ENCODE measurements around the gene PHLDA2. TPM values are rescaled to one million over a fixed set of nuclear protein-coding genes. Genes with fewer than 3 reads are reported as not detected.

Gene PHLDA2
- total RNA-seq, 1 experiment from 2014 or later: 309 TPM

DNA sequence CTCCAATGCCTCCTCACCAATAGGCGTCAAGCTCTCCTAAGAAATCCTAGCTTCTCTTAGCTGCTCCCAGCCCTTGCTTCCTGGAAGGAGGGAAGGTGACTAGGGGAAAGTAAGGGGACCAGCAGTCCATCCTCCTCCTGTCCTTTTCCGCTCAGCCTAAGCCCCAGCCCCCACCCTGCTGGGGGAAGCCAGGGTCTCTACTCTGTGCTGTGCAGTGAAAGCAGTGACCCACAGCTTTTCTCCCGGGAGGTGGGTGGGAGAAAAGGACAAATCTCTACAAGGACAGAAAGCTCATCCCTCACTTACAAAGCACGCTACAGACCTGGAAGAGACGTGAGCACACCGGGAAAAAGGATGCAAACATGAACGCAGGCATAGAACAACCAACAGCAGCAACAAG is 30.9 kb upstream of the PHLDA2 start:
- DNase-seq (ENCODE audit: low read depth, low spot score) (no peak), ATAC-seq (no peak)
- H3K36me3 ChIP-seq (ENCODE audit: control insufficient read depth in 1 of 2, insufficient read depth in 2 of 2, low read length in 2 of 2): peaks cover 66 to 69% of the 10 kb centered on the region in 2 experiments
- H3K9ac ChIP-seq (ENCODE audit: low read length): no peak overlapping the region
- peaks cover 89% of the 10 kb centered on the region for H3K79me2 ChIP-seq (ENCODE audit: insufficient read depth, low read length)
- intact Hi-C loops (cut with micrococcal nuclease): no loop called here
- no peak overlapping the region for H3K4me2 ChIP-seq (ENCODE audit: low read length)
- H3K4me3 ChIP-seq (replicated peaks in 1 of 2; ENCODE audit: low read depth in 1 of 2, low read length in 2 of 2): no peak overlapping the region
- H3K9me3 ChIP-seq (ENCODE audit: control insufficient read depth in 1 of 2, insufficient read depth in 1 of 2, low read depth in 1 of 2, low read length in 2 of 2): no peaks in the 10 kb centered on the region
- no peak overlapping the region for H3K27ac ChIP-seq (ENCODE audit: low read depth, low read length)
- TF ChIP-seq FOSL1 (IDR thresholded peaks at IDR 0.05; ENCODE audit: low read depth) (no peak), YY1 (IDR thresholded peaks at IDR 0.05; ENCODE audit: extremely low read depth, insufficient replicate concordance, low read depth, low read length) (no peak), POLR2A (IDR thresholded peaks at IDR 0.05; ENCODE audit: borderline replicate concordance, extremely low read depth, insufficient read depth, insufficient read length) (no peak), JUND (IDR thresholded peaks at IDR 0.05) (no peak), TCF7L2 (IDR thresholded peaks at IDR 0.05; ENCODE audit: borderline replicate concordance, extremely low read depth, insufficient read depth, insufficient read length) (no peak)
- no TSS peak for BruUV-seq (replicated peaks)
- no peak overlapping the region for H2AFZ ChIP-seq (ENCODE audit: low read depth, low read length, poor library complexity, severe bottlenecking)
- CTCF ChIA-PET: no interaction called here
- RAD21 ChIA-PET (ENCODE audit: low non-redundant PET in 1 of 2, low total read pairs in 2 of 2, uncharacterized antibody in 2 of 2, unreplicated experiment in 2 of 2): no interaction called here
- H3K9me2 ChIP-seq (ENCODE audit: insufficient read depth): no peaks in the 10 kb centered on the region
- H3K27me3 ChIP-seq (ENCODE audit: insufficient read depth, low read length): no peaks in the 10 kb centered on the region
- no peaks in the 10 kb centered on the region for H3K4me1 ChIP-seq (ENCODE audit: control insufficient read depth in 1 of 2, insufficient read depth in 2 of 2, low read length in 2 of 2)
- H4K20me1 ChIP-seq (ENCODE audit: insufficient read depth): peaks cover 3% of the 10 kb centered on the region; the same call in 1 of the 2 replicates
- POLR2A ChIA-PET: no interaction called here

DNA sequence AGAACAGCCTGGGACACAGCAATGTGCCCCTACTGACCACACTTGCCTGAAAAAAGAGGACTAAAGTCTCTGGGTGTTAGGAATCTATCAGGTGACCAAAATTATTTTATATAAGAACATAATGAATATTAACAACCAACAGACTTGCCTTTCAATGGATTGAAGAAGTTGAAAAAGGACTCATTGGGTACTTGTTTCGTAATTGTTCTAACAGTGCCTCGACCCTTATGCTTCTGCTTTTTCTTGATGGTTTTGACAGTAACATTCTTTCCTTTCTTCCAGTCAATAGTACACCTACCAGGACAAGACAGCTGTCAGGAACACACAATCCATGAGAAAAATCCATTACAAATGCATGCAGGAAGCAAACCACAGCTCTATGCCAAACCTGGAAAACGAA is 29.0 kb upstream of the PHLDA2 start:
- Histone ChIP-seq H3K27ac (ENCODE audit: low read depth, low read length) (no peak overlapping the region), H3K9me2 (ENCODE audit: insufficient read depth) (no peaks in the 10 kb centered on the region), H3K36me3 (ENCODE audit: control insufficient read depth in 1 of 2, insufficient read depth in 2 of 2, low read length in 2 of 2) (peaks cover 65 to 69% of the 10 kb centered on the region in 2 experiments), H3K79me2 (ENCODE audit: insufficient read depth, low read length) (peaks cover 71% of the 10 kb centered on the region), H2AFZ (ENCODE audit: low read depth, low read length, poor library complexity, severe bottlenecking) (no peak overlapping the region), H3K4me3 (replicated peaks in 1 of 2; ENCODE audit: low read depth in 1 of 2, low read length in 2 of 2) (no peak overlapping the region), H3K9ac (ENCODE audit: low read length) (no peak overlapping the region), H3K27me3 (ENCODE audit: insufficient read depth, low read length) (no peaks in the 10 kb centered on the region), H3K4me1 (ENCODE audit: control insufficient read depth in 1 of 2, insufficient read depth in 2 of 2, low read length in 2 of 2) (no peaks in the 10 kb centered on the region), H3K9me3 (ENCODE audit: control insufficient read depth in 1 of 2, insufficient read depth in 1 of 2, low read depth in 1 of 2, low read length in 2 of 2) (no peaks in the 10 kb centered on the region), H4K20me1 (ENCODE audit: insufficient read depth) (peaks cover 3% of the 10 kb centered on the region; the same call in 1 of the 2 replicates), H3K4me2 (ENCODE audit: low read length) (no peak overlapping the region)
- ChIA-PET RAD21 (ENCODE audit: low non-redundant PET in 1 of 2, low total read pairs in 2 of 2, uncharacterized antibody in 2 of 2, unreplicated experiment in 2 of 2) (no interaction called here), POLR2A (interaction anchor here (1.1 kb wide), 1 partner anchor 29 kb away, joined by 3 read pairs; the partner anchor contains the start of gene PHLDA2), CTCF (no interaction called here)
- intact Hi-C loops (cut with micrococcal nuclease): no loop called here
- no TSS peak for BruUV-seq (replicated peaks)
- no peak for ATAC-seq
- no peak for DNase-seq (ENCODE audit: low read depth, low spot score)
- TF ChIP-seq EZH2 (IDR thresholded peaks at IDR 0.05): no peak
- TF ChIP-seq POLR2A (IDR thresholded peaks at IDR 0.05; ENCODE audit: borderline replicate concordance, extremely low read depth, insufficient read depth, insufficient read length): no peak
- no peak for TF ChIP-seq SP1 (IDR thresholded peaks at IDR 0.05; ENCODE audit: low read depth)
- TF ChIP-seq TCF7L2 (IDR thresholded peaks at IDR 0.05; ENCODE audit: borderline replicate concordance, extremely low read depth, insufficient read depth, insufficient read length): no peak
- TF ChIP-seq, protein P1, sequence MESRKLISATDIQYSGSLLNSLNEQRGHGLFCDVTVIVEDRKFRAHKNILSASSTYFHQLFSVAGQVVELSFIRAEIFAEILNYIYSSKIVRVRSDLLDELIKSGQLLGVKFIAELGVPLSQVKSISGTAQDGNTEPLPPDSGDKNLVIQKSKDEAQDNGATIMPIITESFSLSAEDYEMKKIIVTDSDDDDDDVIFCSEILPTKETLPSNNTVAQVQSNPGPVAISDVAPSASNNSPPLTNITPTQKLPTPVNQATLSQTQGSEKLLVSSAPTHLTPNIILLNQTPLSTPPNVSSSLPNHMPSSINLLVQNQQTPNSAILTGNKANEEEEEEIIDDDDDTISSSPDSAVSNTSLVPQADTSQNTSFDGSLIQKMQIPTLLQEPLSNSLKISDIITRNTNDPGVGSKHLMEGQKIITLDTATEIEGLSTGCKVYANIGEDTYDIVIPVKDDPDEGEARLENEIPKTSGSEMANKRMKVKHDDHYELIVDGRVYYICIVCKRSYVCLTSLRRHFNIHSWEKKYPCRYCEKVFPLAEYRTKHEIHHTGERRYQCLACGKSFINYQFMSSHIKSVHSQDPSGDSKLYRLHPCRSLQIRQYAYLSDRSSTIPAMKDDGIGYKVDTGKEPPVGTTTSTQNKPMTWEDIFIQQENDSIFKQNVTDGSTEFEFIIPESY (IDR thresholded peaks at IDR 0.05; ENCODE audit: extremely low read depth, insufficient replicate concordance, low read length): no peak
- no peak for TF ChIP-seq JUND (IDR thresholded peaks at IDR 0.05)
- TF ChIP-seq, protein P2, sequence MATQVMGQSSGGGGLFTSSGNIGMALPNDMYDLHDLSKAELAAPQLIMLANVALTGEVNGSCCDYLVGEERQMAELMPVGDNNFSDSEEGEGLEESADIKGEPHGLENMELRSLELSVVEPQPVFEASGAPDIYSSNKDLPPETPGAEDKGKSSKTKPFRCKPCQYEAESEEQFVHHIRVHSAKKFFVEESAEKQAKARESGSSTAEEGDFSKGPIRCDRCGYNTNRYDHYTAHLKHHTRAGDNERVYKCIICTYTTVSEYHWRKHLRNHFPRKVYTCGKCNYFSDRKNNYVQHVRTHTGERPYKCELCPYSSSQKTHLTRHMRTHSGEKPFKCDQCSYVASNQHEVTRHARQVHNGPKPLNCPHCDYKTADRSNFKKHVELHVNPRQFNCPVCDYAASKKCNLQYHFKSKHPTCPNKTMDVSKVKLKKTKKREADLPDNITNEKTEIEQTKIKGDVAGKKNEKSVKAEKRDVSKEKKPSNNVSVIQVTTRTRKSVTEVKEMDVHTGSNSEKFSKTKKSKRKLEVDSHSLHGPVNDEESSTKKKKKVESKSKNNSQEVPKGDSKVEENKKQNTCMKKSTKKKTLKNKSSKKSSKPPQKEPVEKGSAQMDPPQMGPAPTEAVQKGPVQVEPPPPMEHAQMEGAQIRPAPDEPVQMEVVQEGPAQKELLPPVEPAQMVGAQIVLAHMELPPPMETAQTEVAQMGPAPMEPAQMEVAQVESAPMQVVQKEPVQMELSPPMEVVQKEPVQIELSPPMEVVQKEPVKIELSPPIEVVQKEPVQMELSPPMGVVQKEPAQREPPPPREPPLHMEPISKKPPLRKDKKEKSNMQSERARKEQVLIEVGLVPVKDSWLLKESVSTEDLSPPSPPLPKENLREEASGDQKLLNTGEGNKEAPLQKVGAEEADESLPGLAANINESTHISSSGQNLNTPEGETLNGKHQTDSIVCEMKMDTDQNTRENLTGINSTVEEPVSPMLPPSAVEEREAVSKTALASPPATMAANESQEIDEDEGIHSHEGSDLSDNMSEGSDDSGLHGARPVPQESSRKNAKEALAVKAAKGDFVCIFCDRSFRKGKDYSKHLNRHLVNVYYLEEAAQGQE (IDR thresholded peaks at IDR 0.05; ENCODE audit: low read depth): no peak
- TF ChIP-seq YY1 (IDR thresholded peaks at IDR 0.05; ENCODE audit: extremely low read depth, insufficient replicate concordance, low read depth, low read length): no peak
- no peak for TF ChIP-seq CBX3 (IDR thresholded peaks at IDR 0.05; ENCODE audit: low read depth)
- TF ChIP-seq ZNF274 (IDR thresholded peaks at IDR 0.05; ENCODE audit: low read depth, low read length): no peak
- TF ChIP-seq CEBPB (IDR thresholded peaks at IDR 0.05; ENCODE audit: low read depth): no peak
- TF ChIP-seq, protein P3, sequence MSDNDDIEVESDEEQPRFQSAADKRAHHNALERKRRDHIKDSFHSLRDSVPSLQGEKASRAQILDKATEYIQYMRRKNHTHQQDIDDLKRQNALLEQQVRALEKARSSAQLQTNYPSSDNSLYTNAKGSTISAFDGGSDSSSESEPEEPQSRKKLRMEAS (IDR thresholded peaks at IDR 0.05): no peak
